ENCODE data around the gene KIF26A.

Gene KIF26A

GRCh38 chr14:104147346-104148125, 9.1 kb downstream of the KIF26A start:
- no peak for TF ChIP-seq EZH2 (optimal IDR thresholded peaks at IDR 0.05; ENCODE audit: low read depth, low read length)
- no peak for TF ChIP-seq EZH2phosphoT487 (IDR thresholded peaks at IDR 0.05; ENCODE audit: low read length)
- no peak for TF ChIP-seq CTCF (IDR thresholded peaks at IDR 0.05; ENCODE audit: low read length)
- no peaks in the 10 kb centered on the region for H3K36me3 ChIP-seq (replicated peaks; ENCODE audit: insufficient read depth, low read length)

GRCh38 chr14:104148433-104149277, 10.3 kb downstream of the KIF26A start:
- Histone ChIP-seq H3K9me3 (replicated peaks; ENCODE audit: insufficient read depth, low read length) (no peaks in the 10 kb centered on the region), H3K36me3 (replicated peaks; ENCODE audit: insufficient read depth, low read length) (no peaks in the 10 kb centered on the region), H3K4me1 (ENCODE audit: low read length) (no peaks in the 10 kb centered on the region), H3K9ac (ENCODE audit: low read length) (no peak overlapping the region), H3K4me3 (ENCODE audit: low read length) (no peak overlapping the region), H3K4me2 (ENCODE audit: low read depth, low read length) (no peak overlapping the region), H3K27ac (ENCODE audit: low read length) (no peak overlapping the region), H4K20me1 (ENCODE audit: insufficient read depth, low read length) (no peaks in the 10 kb centered on the region), H3K79me2 (ENCODE audit: low read length) (no peaks in the 10 kb centered on the region), H3K9me2 (replicated peaks; ENCODE audit: insufficient read depth, low read length) (no peaks in the 10 kb centered on the region), H3F3A (ENCODE audit: insufficient read depth, low read length) (no peaks in the 10 kb centered on the region), H3K27me3 (replicated peaks; ENCODE audit: insufficient read depth, low read length) (peaks cover 20% of the 10 kb centered on the region; the same call in 1 of the 2 replicates), H2AFZ (ENCODE audit: low read length) (no peak overlapping the region)
- TF ChIP-seq EZH2phosphoT487 (IDR thresholded peaks at IDR 0.05; ENCODE audit: low read length) (no peak), EZH2 (optimal IDR thresholded peaks at IDR 0.05; ENCODE audit: low read depth, low read length) (no peak), CTCF (IDR thresholded peaks at IDR 0.05; ENCODE audit: low read length) (no peak)
- DNase-seq, result no peak

More at GRCh38 chr14:104147346-104148125, 9.1 kb downstream of the KIF26A start:
- H3K4me3 ChIP-seq (ENCODE audit: low read length), result no peak overlapping the region
- no peak overlapping the region for H2AFZ ChIP-seq (ENCODE audit: low read length)
- H3K9me2 ChIP-seq (replicated peaks; ENCODE audit: insufficient read depth, low read length), result no peaks in the 10 kb centered on the region
- H3K27ac ChIP-seq (ENCODE audit: low read length), result no peak overlapping the region
- no peaks in the 10 kb centered on the region for H3F3A ChIP-seq (ENCODE audit: insufficient read depth, low read length)
- H3K4me2 ChIP-seq (ENCODE audit: low read depth, low read length), result no peak overlapping the region
- no peaks in the 10 kb centered on the region for H3K9me3 ChIP-seq (replicated peaks; ENCODE audit: insufficient read depth, low read length)
- H4K20me1 ChIP-seq (ENCODE audit: insufficient read depth, low read length), result no peaks in the 10 kb centered on the region
- no peaks in the 10 kb centered on the region for H3K4me1 ChIP-seq (ENCODE audit: low read length)
- H3K27me3 ChIP-seq (replicated peaks; ENCODE audit: insufficient read depth, low read length), result peaks cover 31% of the 10 kb centered on the region; the same call in 1 of the 2 replicates
- H3K79me2 ChIP-seq (ENCODE audit: low read length), result no peaks in the 10 kb centered on the region
- no peak for DNase-seq
- H3K9ac ChIP-seq (ENCODE audit: low read length), result no peak overlapping the region

DNA sequence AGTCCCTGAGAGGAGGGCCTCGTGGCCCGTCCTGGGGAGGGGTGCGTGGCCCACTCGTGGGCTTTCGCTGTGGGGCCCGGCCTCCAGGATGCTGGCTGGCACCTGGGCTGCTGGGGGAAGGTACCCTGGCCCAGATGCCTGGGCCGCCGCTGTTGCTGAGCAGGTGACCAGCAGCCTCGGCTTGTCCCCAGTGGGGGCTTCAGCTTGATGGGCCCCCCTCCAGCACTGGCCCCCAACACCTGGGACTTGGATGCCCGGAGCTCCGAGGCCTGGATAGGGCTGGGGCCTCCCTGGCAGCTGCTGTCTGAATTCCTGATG, 10.8 kb downstream of the KIF26A start:
- H3K79me2 ChIP-seq (ENCODE audit: low read length), result no peaks in the 10 kb centered on the region
- H3K4me1 ChIP-seq (ENCODE audit: low read length), result no peaks in the 10 kb centered on the region
- H3K4me3 ChIP-seq (ENCODE audit: low read length), result no peak overlapping the region
- H3K9ac ChIP-seq (ENCODE audit: low read length), result no peak overlapping the region
- no peak overlapping the region for H2AFZ ChIP-seq (ENCODE audit: low read length)
- no peak overlapping the region for H3K27ac ChIP-seq (ENCODE audit: low read length)
- no peaks in the 10 kb centered on the region for H4K20me1 ChIP-seq (ENCODE audit: insufficient read depth, low read length)
- H3K27me3 ChIP-seq (replicated peaks; ENCODE audit: insufficient read depth, low read length), result peaks cover 20% of the 10 kb centered on the region; the same call in 1 of the 2 replicates
- no peaks in the 10 kb centered on the region for H3K9me3 ChIP-seq (replicated peaks; ENCODE audit: insufficient read depth, low read length)
- H3K9me2 ChIP-seq (replicated peaks; ENCODE audit: insufficient read depth, low read length), result no peaks in the 10 kb centered on the region
- DNase-seq, result no peak
- TF ChIP-seq EZH2 (optimal IDR thresholded peaks at IDR 0.05; ENCODE audit: low read depth, low read length) (no peak), CTCF (IDR thresholded peaks at IDR 0.05; ENCODE audit: low read length) (no peak), EZH2phosphoT487 (IDR thresholded peaks at IDR 0.05; ENCODE audit: low read length) (no peak)
- no peaks in the 10 kb centered on the region for H3K36me3 ChIP-seq (replicated peaks; ENCODE audit: insufficient read depth, low read length)
- H3F3A ChIP-seq (ENCODE audit: insufficient read depth, low read length), result no peaks in the 10 kb centered on the region
- no peak overlapping the region for H3K4me2 ChIP-seq (ENCODE audit: low read depth, low read length)
